Loucy (cell line): Measurements from ENCODE around the gene PARM1.

Source experiments
- H2AFZ ChIP-seq: fragments of 200-600 bp; sonication (generic); 2 replicates; pipeline ENCODE4 v1.6.0; 2016; ENCODE audit warnings: antibody characterized with exemption, mild to moderate bottlenecking, low read length, moderate library complexity
- H3F3A ChIP-seq: fragments of 200-600 bp; 2 replicates; pipeline ENCODE4 v1.6.0; 2016; ENCODE audit warnings: antibody characterized with exemption, low read depth, mild to moderate bottlenecking
- H3K27me3 ChIP-seq: fragments of 200-600 bp; sonication (generic); 2 replicates; pipeline ENCODE4 v1.6.1; 2014; ENCODE audit warnings: low read length, mild to moderate bottlenecking; ENCODE audit not compliant: insufficient read depth, poor library complexity, severe bottlenecking
- H3K36me3 ChIP-seq: fragments of 200-600 bp; sonication (generic); 2 replicates; pipeline ENCODE4 v1.6.1; 2016; ENCODE audit warnings: low read length; ENCODE audit not compliant: insufficient read depth
- H3K4me1 ChIP-seq: fragments of 200-600 bp; sonication (generic); 2 replicates; pipeline ENCODE4 v1.5.1; 2014; ENCODE audit warnings: low read length, mild to moderate bottlenecking; ENCODE audit not compliant: insufficient read depth, poor library complexity, severe bottlenecking
- H3K4me2 ChIP-seq: fragments of 200-600 bp; sonication (generic); 2 replicates; pipeline ENCODE4 v1.6.0; 2014; ENCODE audit warnings: antibody characterized with exemption, low read length, low read depth, mild to moderate bottlenecking; ENCODE audit not compliant: poor library complexity, severe bottlenecking
- H3K4me3 ChIP-seq: fragments of 200-600 bp; sonication (generic); 2 replicates; pipeline ENCODE4 v1.5.1; 2014; ENCODE audit warnings: low read length, mild to moderate bottlenecking, mixed read lengths; ENCODE audit not compliant: poor library complexity, severe bottlenecking
- H3K79me2 ChIP-seq: fragments of 200-600 bp; sonication (generic); 2 replicates; pipeline ENCODE4 v1.6.1; 2014; ENCODE audit warnings: low read length; ENCODE audit not compliant: insufficient read depth
- H3K9ac ChIP-seq: fragments of 200-600 bp; sonication (generic); 2 replicates; pipeline ENCODE4 v1.6.0; 2014; ENCODE audit warnings: mild to moderate bottlenecking, low read depth, low read length, moderate library complexity; ENCODE audit not compliant: poor library complexity, severe bottlenecking
- H3K9me2 ChIP-seq: fragments of 200-600 bp; sonication (generic); replicated peaks from 2 replicates; pipeline ENCODE4 v1.6.1; 2016; ENCODE audit warnings: low read depth, low read length, mixed read lengths
- H3K9me3 ChIP-seq: fragments of 200-600 bp; sonication (generic); 2 replicates; pipeline ENCODE4 v1.6.1; 2014; ENCODE audit warnings: mild to moderate bottlenecking, antibody characterized with exemption, low read length, low read depth; ENCODE audit not compliant: insufficient read depth
- H4K20me1 ChIP-seq: fragments of 200-600 bp; sonication (generic); 2 replicates; pipeline ENCODE4 v1.6.0; 2014; ENCODE audit warnings: antibody characterized with exemption, low read length, mild to moderate bottlenecking; ENCODE audit not compliant: insufficient read depth, poor library complexity, severe bottlenecking
- EZH2phosphoT487 ChIP-seq: fragments of 200-600 bp; IDR thresholded peaks from 2 replicates; pipeline ENCODE4 v1.6.1; 2018; ENCODE audit warnings: antibody characterized with exemption, mild to moderate bottlenecking, moderate library complexity, borderline replicate concordance
- TF ChIP-seq, protein P1 (sequence below): fragments of 200-600 bp; sonication (generic); conservative IDR thresholded peaks from 2 replicates; pipeline ENCODE4 v1.5.1; 2014; ENCODE audit warnings: mild to moderate bottlenecking, antibody characterized with exemption, low read length

PARM1 gene

DNA sequence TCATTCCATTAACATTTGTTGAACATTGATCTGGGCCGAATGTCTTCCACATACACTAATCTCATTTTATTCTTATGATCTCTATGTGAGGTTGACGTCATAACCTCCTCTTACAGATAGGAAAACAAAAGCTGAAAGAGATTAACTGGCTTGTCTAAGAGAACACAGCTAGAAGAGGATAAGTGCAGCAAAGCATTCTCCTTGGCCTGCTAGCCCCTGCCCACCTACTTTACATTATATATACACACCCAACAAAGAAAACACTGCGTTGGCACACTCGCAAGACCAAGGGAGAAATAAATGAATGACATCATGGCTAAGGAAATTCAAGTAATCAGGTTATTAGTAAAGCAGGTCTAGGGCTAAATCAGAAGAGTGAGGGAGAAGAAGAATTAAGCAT lies 138.4 kb downstream of the PARM1 start:
- no peak for TF ChIP-seq EZH2phosphoT487
- TF ChIP-seq, protein P1, sequence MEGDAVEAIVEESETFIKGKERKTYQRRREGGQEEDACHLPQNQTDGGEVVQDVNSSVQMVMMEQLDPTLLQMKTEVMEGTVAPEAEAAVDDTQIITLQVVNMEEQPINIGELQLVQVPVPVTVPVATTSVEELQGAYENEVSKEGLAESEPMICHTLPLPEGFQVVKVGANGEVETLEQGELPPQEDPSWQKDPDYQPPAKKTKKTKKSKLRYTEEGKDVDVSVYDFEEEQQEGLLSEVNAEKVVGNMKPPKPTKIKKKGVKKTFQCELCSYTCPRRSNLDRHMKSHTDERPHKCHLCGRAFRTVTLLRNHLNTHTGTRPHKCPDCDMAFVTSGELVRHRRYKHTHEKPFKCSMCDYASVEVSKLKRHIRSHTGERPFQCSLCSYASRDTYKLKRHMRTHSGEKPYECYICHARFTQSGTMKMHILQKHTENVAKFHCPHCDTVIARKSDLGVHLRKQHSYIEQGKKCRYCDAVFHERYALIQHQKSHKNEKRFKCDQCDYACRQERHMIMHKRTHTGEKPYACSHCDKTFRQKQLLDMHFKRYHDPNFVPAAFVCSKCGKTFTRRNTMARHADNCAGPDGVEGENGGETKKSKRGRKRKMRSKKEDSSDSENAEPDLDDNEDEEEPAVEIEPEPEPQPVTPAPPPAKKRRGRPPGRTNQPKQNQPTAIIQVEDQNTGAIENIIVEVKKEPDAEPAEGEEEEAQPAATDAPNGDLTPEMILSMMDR: no peak
- no peaks in the 10 kb centered on the region for H3K36me3 ChIP-seq
- H3K4me1 ChIP-seq: no peaks in the 10 kb centered on the region
- no peaks in the 10 kb centered on the region for H3K9me2 ChIP-seq
- no peak overlapping the region for H3K4me3 ChIP-seq
- H3K27me3 ChIP-seq: no peaks in the 10 kb centered on the region
- H3F3A ChIP-seq: no peaks in the 10 kb centered on the region
- H3K9me3 ChIP-seq: no peaks in the 10 kb centered on the region
- H3K4me2 ChIP-seq: no peak overlapping the region
- no peak overlapping the region for H3K9ac ChIP-seq
- no peak overlapping the region for H2AFZ ChIP-seq
- H3K79me2 ChIP-seq: no peaks in the 10 kb centered on the region
- H4K20me1 ChIP-seq: no peaks in the 10 kb centered on the region

DNA sequence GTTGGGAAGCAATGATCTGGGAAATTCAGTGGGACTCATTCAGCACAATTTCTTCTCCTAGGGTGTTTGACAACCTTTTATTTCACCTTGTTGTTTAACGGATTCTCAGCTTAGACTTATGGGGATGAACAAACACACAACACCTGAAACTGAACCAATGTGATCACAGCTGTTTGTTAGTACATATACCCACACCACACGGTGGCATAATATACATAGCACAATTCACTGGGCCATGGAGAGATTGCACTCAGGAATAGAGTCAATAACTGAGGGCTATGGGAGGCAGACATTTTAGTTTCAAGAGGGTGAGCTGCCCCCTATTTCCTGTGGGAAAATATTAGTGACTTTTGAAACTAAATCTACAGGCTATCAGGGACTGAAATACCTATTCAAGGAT lies 148.0 kb downstream of the PARM1 start:
- TF ChIP-seq, protein P1: no peak
- TF ChIP-seq EZH2phosphoT487: no peak
- no peaks in the 10 kb centered on the region for H3K36me3 ChIP-seq
- H3K27me3 ChIP-seq: no peaks in the 10 kb centered on the region
- H3K9me2 ChIP-seq: no peaks in the 10 kb centered on the region
- no peaks in the 10 kb centered on the region for H3K4me1 ChIP-seq
- H4K20me1 ChIP-seq: no peaks in the 10 kb centered on the region
- H3F3A ChIP-seq: no peaks in the 10 kb centered on the region
- H3K4me3 ChIP-seq: no peak overlapping the region
- H3K9me3 ChIP-seq: no peaks in the 10 kb centered on the region
- no peak overlapping the region for H3K4me2 ChIP-seq
- H2AFZ ChIP-seq: no peak overlapping the region
- no peak overlapping the region for H3K9ac ChIP-seq
- no peaks in the 10 kb centered on the region for H3K79me2 ChIP-seq

- Histone ChIP-seq H3K9me2 (no peaks in the 10 kb centered on the region), H3K27me3 (no peaks in the 10 kb centered on the region), H3K4me2 (no peak overlapping the region), H3K79me2 (no peaks in the 10 kb centered on the region), H3K9ac (no peak overlapping the region), H3K4me1 (no peaks in the 10 kb centered on the region), H3K36me3 (no peaks in the 10 kb centered on the region), H2AFZ (no peak overlapping the region), H4K20me1 (no peaks in the 10 kb centered on the region), H3K4me3 (no peak overlapping the region), H3K9me3 (no peaks in the 10 kb centered on the region), H3F3A (no peaks in the 10 kb centered on the region)
- TF ChIP-seq EZH2phosphoT487: no peak
- TF ChIP-seq, protein P1: no peak
Measured at GRCh38 chr4:75081561-75081960, 148.6 kb downstream of the PARM1 start.
